Measurements from ENCODE around the gene MTR.
A peak's percentile ranks its signal among the peaks of the same experiment; 100 is the strongest.

MTR gene

GRCh38 chr1:236864211-236864610 lies 69.1 kb downstream of the MTR start:
- DNase-seq (ENCODE audit: low read depth in 3 of 3): no peak

- no peak for DNase-seq (ENCODE audit: low read depth in 3 of 3)
These were observed 70.1 kb downstream of the MTR start for GRCh38 chr1:236864996-236865817.

DNA sequence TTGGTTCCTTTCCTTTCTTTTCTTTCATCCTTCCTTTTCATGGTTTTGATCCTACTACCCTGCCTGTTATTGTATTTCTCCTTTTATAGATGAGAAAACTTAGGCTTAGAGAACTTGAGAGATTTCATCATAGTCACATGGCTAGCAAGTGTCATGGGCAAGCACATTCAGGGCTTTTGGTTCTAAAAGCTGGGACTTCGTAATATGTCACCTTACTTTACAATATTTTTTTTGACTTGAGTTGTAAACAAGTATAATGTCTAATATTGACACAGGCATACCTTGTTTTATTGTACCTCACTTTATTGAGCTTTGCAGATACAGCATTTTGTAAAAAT lies 70.7 kb downstream of the MTR start:
- DNase-seq (ENCODE audit: low read depth in 3 of 3): no peak

DNA sequence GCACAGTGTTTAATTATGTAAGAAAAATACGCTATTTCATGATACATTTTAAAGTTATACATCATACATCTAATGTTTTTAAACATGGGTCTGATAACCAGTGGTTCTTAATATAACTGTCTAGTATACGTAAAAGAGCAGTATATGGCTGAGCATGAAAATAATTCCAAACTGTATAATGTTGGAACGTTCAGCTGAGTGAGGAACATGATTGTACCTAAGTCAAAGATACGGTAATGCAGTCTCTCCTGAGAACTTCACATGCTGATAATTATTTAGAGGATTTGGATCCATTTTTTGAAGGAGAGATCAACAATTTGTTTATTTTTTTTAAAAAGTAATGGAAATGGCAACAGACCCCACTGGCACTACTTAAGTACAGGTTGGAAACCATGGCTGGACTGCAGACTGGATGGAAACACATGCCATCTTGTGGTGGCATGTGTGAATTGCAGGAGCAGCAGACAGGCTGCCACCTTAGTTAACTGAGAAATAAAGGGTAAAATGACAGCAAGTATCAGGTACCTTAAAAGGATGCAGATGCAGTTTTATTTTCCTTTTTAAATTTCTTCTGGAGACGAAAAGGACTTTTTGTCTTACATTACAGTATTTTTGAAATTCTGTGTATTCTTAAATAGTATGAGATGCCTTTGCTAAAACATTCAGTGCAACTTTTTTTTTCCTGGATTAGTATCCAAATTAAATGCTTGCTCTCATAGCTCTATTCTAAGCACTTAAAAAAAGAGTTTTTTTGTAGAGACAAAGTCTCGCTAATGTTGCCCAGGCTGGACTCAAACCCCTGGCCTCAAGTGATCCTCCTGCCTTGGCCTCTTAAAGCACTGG lies 73.8 kb downstream of the MTR start:
- DNase-seq (ENCODE audit: low read depth in 3 of 3): peak; percentile 1 to 29 (median 11)

DNA sequence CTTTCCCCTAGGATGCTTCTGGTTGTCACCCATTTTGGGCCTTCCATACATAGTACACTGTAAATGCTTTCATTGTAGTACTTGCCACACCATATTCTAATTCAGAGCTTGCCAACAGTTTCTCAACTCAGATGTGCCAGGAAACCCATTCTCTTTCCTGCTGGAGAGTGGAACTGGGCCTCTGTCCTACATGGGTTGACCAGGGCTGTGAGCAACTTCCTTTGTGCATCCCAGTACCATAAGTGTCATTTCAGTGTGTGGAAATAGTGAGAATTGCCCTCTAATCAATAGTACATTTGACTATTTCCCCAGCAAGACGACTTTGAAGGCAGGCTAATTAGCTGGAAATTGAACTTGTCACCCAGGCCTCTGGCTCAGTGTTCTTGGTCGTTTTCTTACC lies 74.8 kb downstream of the MTR start:
- DNase-seq (ENCODE audit: low read depth in 3 of 3): no peak

- no peak for DNase-seq (ENCODE audit: low read depth in 3 of 3)
These were observed 75.6 kb downstream of the MTR start for GRCh38 chr1:236870721-236871120.

- DNase-seq (ENCODE audit: low read depth in 3 of 3): no peak
These were observed 77.1 kb downstream of the MTR start for GRCh38 chr1:236872075-236872666.

GRCh38 chr1:236875975-236876374 lies 80.9 kb downstream of the MTR start:
- no peak for DNase-seq (ENCODE audit: low read depth in 3 of 3)

DNA sequence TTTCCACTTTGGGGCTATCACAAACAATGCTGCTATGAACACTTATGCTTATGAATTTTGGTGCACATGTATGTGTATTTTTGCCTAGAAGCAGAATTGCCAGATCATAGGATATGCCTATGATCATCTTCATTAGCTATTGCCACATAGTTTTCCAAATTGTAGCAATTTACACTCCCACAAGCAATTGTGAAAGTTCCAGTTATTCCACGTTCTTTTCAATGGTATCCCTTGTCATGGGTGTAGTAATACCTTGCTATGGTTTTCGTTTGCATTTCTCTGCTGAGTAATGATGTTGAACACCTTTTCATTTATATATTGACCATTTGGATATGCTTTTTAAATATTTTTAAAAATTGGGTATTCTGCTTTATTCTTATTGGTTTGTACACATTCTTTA lies 82.6 kb downstream of the MTR start:
- no peak for DNase-seq (ENCODE audit: low read depth in 3 of 3)

DNA sequence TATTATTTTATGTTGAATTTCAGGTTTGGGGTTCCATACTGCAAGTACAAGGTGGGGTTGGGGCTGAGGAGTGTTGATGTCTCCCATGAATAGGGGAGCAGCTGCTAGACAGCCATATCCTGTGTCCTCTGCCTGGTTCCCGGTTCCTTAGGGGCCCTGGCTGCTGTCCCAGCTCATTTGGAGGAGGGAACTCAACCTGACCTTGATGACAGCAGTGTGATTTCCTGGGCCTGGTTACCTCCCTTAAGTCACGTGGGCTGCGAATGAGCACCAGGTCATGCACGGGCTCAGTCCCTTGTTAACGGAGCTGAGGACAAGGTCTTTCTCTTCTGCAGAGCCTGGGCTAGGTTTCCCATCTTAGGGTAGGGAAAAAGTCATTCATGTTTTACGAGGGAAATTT lies 85.1 kb downstream of the MTR start:
- no peak for DNase-seq (ENCODE audit: low read depth in 3 of 3)

DNA sequence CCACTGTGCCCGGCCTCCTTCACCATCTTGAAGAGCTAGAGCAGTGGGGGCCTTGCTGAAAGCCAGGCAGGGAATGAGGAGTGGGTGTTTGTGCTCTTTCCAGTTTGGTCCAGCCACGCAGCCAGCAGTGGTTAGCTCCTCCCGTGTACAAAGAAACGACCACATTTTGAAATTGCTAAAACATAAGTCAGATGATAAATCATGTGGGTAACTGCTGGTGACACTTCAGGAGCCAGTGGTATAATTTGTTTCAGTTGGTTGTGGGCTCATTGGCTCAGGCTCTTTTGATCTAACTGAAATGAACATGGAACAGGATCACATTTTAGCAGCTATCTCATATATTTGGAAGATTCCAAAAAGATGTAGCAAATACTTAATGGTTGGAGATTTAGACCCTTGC lies 87.6 kb downstream of the MTR start:
- no peak for DNase-seq (ENCODE audit: low read depth in 3 of 3)

- DNase-seq (ENCODE audit: low read depth in 3 of 3): no peak
These were observed 91.1 kb downstream of the MTR start for GRCh38 chr1:236886199-236886598.

- DNase-seq (ENCODE audit: low read depth in 3 of 3): no peak
These were observed 92.0 kb downstream of the MTR start for GRCh38 chr1:236887081-236887480.

DNA sequence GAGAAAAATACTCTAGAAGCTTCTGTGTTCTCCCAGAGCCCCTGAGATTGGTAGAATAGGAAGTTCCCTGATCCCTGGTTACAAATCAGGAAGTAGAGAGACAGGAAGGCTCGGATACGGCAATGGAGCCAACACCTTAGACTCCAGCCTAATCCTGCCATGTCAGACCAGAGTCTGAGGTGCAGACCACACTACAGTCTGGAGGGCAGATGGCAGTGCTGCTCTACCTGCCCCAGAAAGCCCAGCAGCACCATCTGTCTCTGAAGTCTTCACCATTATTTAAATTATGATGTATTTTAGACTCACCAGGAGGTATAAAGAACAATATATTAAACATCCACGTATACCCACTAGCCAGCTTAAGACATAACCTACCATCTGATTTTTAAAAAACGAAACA lies 93.0 kb downstream of the MTR start:
- no peak for DNase-seq (ENCODE audit: low read depth in 3 of 3)

- DNase-seq (ENCODE audit: low read depth in 3 of 3): no peak
These were observed 93.8 kb downstream of the MTR start for GRCh38 chr1:236888903-236889302.

- no peak for DNase-seq (ENCODE audit: low read depth in 3 of 3)
These were observed 95.3 kb downstream of the MTR start for GRCh38 chr1:236890152-236891056.

DNA sequence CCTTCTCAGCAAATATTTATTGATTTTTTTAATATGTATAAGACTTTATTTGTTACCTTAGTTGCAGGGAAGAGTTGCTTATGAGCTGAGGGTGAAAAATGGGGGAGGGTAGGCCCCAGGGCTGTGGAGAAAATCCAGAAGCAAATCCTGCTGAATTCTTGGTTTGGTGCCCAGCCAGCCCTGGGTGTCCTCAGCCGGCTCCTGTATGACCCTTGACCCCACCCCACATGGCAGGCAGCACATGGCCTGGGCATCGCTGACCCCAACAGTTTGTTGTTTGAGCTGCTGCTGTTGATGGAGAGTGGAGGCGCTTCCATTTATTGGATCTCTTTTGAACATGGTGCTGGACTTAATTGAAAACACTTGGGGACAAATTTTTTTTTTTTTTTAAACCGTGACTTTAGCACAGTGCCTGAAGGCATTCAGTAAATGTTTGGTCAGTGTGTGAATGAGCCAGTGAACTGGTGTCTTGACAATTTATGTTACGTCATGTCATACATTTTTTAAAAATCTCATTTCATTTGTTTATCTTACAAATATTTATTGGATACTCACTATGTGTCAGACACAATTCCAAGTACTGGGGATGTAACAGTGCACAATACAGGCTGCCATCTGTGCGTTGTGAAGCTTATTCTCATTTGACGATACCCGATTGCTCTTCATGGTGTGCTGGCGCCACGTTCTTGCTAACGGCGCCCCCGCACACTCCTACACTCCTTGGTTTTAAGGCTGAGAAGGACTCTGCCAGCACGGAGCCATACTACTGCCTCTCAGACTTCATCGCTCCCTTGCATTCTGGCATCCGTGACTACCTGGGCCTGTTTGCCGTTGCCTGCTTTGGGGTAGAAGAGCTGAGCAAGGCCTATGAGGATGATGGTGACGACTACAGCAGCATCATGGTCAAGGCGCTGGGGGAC lies 98.8 kb downstream of the MTR start:
- DNase-seq (ENCODE audit: low read depth in 3 of 3): no peak

- DNase-seq (ENCODE audit: low read depth in 3 of 3): no peak
These were observed 100.7 kb downstream of the MTR start for GRCh38 chr1:236895665-236896387.

DNA sequence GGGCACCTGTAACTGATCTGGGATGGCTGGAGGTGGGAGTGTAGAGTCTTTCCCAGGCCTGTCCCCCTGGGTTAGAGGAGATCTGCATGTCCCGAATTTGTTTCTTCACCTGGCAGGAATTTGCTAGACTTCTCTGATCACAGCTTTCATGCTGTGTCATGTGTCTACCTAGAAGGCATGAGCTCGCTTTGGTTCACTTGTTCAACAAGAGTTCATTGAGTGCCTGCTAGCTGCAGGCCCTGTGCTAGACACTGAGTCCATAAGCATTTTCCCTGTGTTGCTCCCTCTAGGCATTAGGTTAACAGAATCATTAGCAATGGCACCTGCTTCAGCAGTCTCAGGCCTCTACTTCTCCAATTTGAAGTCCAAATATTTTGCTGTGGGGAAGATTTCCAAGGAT lies 101.6 kb downstream of the MTR start:
- DNase-seq (ENCODE audit: low read depth in 3 of 3): no peak

All from stimulated activated CD4-positive, alpha-beta T cell treated with anti-CD3 and anti-CD28 coated beads, TNF-alpha, amount 100 ng/mL, for 24 hours (primary cell).